ENCODE results near the gene ZFYVE1. TPM values are rescaled to one million over a fixed set of nuclear protein-coding genes. Genes with fewer than 3 reads are reported as not detected.
"Not testable (repeated sequence)": the region's sequence is repeated elsewhere in the genome, so short reads cannot be mapped to it uniquely, and the experiment has no call there.

ZFYVE1 gene
- total and polyA plus RNA-seq, 11 donors, result 5.2 to 20.7 (median 14.6) TPM

DNA sequence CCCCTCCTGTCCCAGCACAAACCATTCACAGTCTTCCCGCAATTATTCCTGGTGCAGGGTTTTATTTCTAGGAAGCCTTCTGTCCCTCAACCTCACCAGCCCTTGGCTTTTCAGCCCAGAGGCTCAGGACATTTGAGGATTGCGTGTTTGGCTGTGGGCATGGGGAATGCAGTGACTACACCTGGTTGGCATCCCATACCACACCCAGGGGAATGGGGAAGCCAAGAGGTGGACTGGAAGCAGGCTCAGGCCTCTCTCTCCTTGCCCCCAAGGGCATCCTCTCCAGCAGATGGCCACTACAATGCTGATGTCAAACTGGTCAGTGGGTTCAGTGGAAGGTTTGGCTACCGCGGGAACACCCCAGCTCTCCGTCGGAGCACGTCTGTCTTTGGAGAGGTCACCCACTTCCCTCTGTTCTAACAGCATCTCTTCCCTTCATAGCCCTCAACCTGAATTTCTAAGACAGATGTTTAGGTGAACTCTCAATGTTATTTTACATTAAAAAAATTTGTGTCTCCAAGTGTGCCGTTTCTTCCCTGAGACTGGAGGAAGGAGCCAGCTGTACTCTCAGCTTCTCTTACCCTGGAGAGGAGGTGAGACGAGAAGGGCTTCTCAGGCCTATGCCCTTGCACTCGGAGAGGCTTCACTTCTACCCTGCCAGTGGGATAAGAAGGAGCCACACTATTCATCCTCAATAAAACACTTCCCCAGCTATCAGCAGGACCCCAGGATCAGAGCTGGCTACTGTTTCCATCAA lies 65.1 kb downstream of the ZFYVE1 start:
- ATAC-seq (no peak), DNase-seq (no peak)
- no peaks in the 10 kb centered on the region for H3K4me1 ChIP-seq
- peaks cover 0 to 45% (median 28%) of the 10 kb centered on the region in 9 donors for H3K36me3 ChIP-seq
- no peaks in the 10 kb centered on the region for H3K27me3 ChIP-seq
- intact Hi-C loops (cut with DNase I), result no loop called here
- H3K4me3 ChIP-seq, result no peak overlapping the region
- no peaks in the 10 kb centered on the region for H3K9me3 ChIP-seq
- WGBS, 4 donors, result 81 to 91% (median 87%) methylated on average over 10 of the region's 10 CpGs
- TF ChIP-seq, protein P1, sequence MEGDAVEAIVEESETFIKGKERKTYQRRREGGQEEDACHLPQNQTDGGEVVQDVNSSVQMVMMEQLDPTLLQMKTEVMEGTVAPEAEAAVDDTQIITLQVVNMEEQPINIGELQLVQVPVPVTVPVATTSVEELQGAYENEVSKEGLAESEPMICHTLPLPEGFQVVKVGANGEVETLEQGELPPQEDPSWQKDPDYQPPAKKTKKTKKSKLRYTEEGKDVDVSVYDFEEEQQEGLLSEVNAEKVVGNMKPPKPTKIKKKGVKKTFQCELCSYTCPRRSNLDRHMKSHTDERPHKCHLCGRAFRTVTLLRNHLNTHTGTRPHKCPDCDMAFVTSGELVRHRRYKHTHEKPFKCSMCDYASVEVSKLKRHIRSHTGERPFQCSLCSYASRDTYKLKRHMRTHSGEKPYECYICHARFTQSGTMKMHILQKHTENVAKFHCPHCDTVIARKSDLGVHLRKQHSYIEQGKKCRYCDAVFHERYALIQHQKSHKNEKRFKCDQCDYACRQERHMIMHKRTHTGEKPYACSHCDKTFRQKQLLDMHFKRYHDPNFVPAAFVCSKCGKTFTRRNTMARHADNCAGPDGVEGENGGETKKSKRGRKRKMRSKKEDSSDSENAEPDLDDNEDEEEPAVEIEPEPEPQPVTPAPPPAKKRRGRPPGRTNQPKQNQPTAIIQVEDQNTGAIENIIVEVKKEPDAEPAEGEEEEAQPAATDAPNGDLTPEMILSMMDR (IDR thresholded peaks at IDR 0.05), result no peak
- TF ChIP-seq POLR2A (IDR thresholded peaks at IDR 0.05), result no peak
- H3K27ac ChIP-seq, result no peak overlapping the region

DNA sequence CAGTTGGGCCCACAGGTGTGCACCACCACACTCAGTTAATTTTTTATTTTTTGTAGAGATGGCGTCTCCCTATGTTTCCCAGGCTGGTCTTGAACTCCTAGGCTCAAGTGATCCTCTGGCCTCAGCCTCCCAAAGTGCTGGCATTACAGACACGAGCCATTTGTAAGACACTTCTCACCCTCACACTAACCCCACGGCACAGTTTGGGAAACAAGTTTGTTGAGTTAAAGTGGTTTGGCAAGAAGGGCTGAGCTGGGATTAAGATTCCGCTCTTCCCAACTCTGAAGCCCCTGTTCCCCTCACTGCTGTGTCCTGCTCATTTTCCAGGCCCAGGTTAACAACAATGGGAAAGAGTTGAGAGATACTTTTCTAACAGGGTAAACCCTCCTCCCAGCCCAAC lies 65.9 kb downstream of the ZFYVE1 start:
- intact Hi-C loops (cut with DNase I); H3K4me3 ChIP-seq; H3K9me3 ChIP-seq; H3K27ac ChIP-seq; DNase-seq; ATAC-seq; H3K4me1 ChIP-seq; H3K27me3 ChIP-seq: not testable (repeated sequence)
- H3K36me3 ChIP-seq, result peaks cover 0 to 52% (median 36%) of the 10 kb centered on the region in 9 donors
- WGBS, 4 donors, result 96 to 99% (median 96%) methylated on average over 4 of the region's 4 CpGs

DNA sequence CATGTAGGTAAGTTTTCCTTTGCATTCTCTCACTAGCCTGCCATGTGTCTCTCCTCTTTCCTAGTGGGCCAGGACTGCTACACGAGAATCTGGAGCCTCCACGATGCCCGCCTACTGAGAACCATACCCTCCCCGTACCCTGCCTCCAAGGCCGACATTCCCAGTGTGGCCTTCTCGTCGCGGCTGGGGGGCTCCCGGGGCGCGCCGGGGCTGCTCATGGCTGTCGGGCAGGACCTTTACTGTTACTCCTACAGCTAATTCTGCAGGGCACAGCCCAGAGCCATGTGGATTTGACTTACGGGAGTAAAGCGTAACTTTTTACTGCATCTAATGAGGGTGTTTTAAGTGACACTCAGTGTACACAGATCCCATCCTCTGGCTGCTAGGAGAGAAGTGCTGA lies 68.4 kb downstream of the ZFYVE1 start:
- Histone ChIP-seq H3K4me1 (no peaks in the 10 kb centered on the region), H3K4me3 (no peak overlapping the region), H3K27ac (no peak overlapping the region), H3K27me3 (no peaks in the 10 kb centered on the region), H3K36me3 (peaks cover 0 to 73% (median 47%) of the 10 kb centered on the region in 9 donors), H3K9me3 (no peaks in the 10 kb centered on the region)
- ATAC-seq, result no peak
- no peak for DNase-seq
- 90 to 97% (median 95%) methylated on average over 15 of the region's 15 CpGs for WGBS, 4 donors
- intact Hi-C loops (cut with DNase I), result no loop called here
- TF ChIP-seq, protein P1 (IDR thresholded peaks at IDR 0.05), result no peak
- no peak for TF ChIP-seq POLR2A (IDR thresholded peaks at IDR 0.05)

DNA sequence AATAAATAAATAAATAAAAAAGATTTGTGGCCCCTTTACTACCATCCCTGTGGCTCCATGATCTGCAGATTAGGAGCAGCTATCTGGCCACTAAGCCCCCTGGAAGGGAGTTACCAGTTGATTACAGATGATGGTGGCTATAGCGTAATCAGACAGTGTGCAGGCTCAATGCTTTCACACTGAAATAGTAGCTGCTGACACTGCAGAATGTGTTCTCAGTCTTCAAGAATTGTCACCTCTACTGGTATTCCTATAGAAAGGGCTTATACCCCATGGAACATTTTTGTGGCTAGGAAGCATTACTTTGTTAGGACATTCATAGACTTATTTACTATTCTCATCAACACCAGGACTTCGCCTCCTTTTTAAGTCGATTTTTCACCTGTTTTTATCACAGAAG lies 69.7 kb downstream of the ZFYVE1 start:
- H3K36me3 ChIP-seq, result peaks cover 0 to 79% (median 48%) of the 10 kb centered on the region in 9 donors
- ATAC-seq (no peak), DNase-seq (no peak)
- no peaks in the 10 kb centered on the region for H3K4me1 ChIP-seq
- H3K27ac ChIP-seq, result no peak overlapping the region
- WGBS, 4 donors, result 85 to 95% (median 89%) methylated on average over 3 of the region's 3 CpGs
- no peak overlapping the region for H3K4me3 ChIP-seq
- H3K9me3 ChIP-seq, result no peaks in the 10 kb centered on the region
- intact Hi-C loops (cut with DNase I), result no loop called here
- no peaks in the 10 kb centered on the region for H3K27me3 ChIP-seq
- TF ChIP-seq, protein P1 (IDR thresholded peaks at IDR 0.05), result no peak
- TF ChIP-seq POLR2A (IDR thresholded peaks at IDR 0.05), result no peak

DNA sequence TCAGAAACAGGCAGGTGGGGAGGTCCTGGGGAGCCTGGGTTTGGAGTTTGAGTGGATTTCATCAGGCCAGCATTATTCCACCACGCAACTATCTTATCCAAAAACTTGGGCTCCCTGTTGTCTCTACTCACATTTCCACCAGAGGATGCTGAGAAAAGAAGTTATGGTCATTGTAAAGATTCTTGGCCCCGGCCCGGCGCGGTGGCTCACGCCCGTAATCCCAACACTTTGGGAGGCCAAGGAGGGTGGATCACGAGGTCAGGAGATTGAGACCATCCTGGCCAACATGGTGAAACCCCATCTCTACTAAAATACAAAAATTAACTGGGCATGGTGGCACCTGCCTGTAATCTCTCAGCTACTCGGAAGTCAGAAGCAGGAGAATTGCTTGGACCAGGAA lies 70.2 kb downstream of the ZFYVE1 start:
- H3K4me3 ChIP-seq; intact Hi-C loops (cut with DNase I); ATAC-seq; H3K9me3 ChIP-seq; H3K27me3 ChIP-seq; H3K27ac ChIP-seq; DNase-seq; H3K4me1 ChIP-seq: not testable (repeated sequence)
- WGBS, 4 donors, result 92 to 96% (median 94%) methylated on average over 9 of the region's 9 CpGs
- peaks cover 0 to 84% (median 51%) of the 10 kb centered on the region in 9 donors for H3K36me3 ChIP-seq

Measured in heart left ventricle (tissue), 16 donors.